Camera-type eye (tissue), 1 donor: ENCODE measurements around the gene DNAL1. TPM values are rescaled to one million over a fixed set of nuclear protein-coding genes. Genes with fewer than 3 reads are reported as not detected.

Experiments used
- total RNA-seq: library from RNA; depleted of rRNA; stranded (reverse); fragments of >200 nt; gene quantifications from one replicate; pipeline ENCODE4 v1.2.3, GENCODE V29; 2014

The DNAL1 gene, protein sequence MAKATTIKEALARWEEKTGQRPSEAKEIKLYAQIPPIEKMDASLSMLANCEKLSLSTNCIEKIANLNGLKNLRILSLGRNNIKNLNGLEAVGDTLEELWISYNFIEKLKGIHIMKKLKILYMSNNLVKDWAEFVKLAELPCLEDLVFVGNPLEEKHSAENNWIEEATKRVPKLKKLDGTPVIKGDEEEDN
- total RNA-seq: 32.0 TPM

GRCh38 chr14:73644531-73645247, at the start of gene DNAL1:
Gene DNAL1, plus strand, starts transcription at chr14:73644986. Its CDS starts 54 bp downstream, at chr14:73645040.

GRCh38 chr14:73612339-73613045, 32.3 kb upstream of the DNAL1 start, which contains the start of gene ACOT6:
Gene ACOT6, plus strand, starts transcription at chr14:73612517. Its CDS starts 55 bp downstream, at chr14:73612572.

DNA sequence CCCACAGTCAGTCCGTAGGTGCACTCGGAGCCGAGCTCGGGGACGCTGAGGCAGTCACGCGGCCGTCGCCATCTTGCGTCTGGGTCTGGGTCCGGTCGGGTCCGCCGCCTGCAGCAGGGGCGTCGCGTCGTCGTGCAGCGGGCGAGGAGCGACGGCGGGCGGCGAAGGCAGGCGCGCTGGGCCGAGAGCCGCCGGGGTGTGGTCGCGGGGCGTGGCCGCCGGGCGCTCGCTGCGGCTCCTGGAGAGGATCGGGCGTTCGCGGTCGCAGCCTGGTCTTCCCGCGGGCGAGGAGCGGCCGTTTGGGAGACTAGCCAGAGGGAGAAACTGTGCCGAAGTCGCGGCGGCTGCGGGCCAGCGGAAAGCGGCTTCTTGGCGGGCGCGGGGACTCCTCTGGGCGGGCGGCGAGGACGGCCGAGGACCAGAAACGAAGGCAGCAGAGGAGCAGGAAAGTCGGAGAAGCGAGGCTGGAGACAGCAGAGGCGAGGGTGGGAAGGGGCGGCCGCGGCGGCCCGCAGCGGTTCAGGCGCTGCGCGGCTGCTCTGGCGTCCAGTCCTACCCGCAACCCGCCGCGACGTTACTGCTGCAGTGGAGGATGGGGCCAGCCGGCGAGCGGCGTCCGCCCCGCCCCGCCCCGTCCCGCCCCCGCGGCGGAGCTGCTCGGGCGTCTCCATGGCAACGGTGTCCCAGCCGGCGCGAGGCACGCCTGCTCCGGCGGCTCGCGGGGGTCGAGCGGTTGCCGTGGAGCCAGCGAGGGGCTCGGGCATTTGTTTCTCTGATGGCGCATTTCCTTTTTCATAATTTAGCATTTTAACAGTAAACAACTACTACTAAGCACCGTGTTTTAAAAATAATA, 69.2 kb downstream of the DNAL1 start, which contains the start of gene PNMA1:
Gene PNMA1, minus strand, starts transcription at position 582 of the 853 bp plus-strand sequence. CDS start 745 bp downstream, outside the sequence.

Other genes starting within 250 kb of the DNAL1 start
- gene NUMB, start 186.4 kb upstream of the DNAL1 start, total RNA-seq: 63.6 TPM
- 19.5 TPM for gene RIOX1, start 154.1 kb upstream of the DNAL1 start, total RNA-seq
- 6.7 TPM for gene ACOT1, start 107.8 kb upstream of the DNAL1 start, total RNA-seq
- gene HEATR4, start 86.0 kb upstream of the DNAL1 start, total RNA-seq: 0.38 TPM
- gene ACOT2, start 75.8 kb upstream of the DNAL1 start, total RNA-seq: 22.7 TPM
- 0.44 TPM for gene ACOT4, start 53.1 kb upstream of the DNAL1 start, total RNA-seq
- not detected for gene ACOT6, start 32.5 kb upstream of the DNAL1 start, total RNA-seq
- gene PNMA1, start 69.4 kb downstream of the DNAL1 start, total RNA-seq: 83.5 TPM
- gene PTGR2, start 206.8 kb downstream of the DNAL1 start, total RNA-seq: 22.2 TPM
- 71.2 TPM for gene ZNF410, start 241.9 kb downstream of the DNAL1 start, total RNA-seq